Suprapubic skin (tissue), 4 donors: Measurements from ENCODE around the gene COL7A1.

Experiments
- POLR2A ChIP-seq, 2 donors: fragments of 450-650 bp; IDR thresholded peaks; one replicate each; pipeline ENCODE4 v1.6.1; 2017; ENCODE audit warnings: antibody characterized with exemption in 2 of 2, mild to moderate bottlenecking in 2 of 2, moderate library complexity in 2 of 2
- POLR2AphosphoS5 ChIP-seq, 3 donors: sonication (generic); formaldehyde crosslinking; IDR thresholded peaks; one replicate each; pipeline ENCODE4 v1.6.1; 2017; ENCODE audit warnings: antibody characterized with exemption in 3 of 3
- TF ChIP-seq, protein P1 (sequence below), 2 donors: fragments of 200-600 bp in 1 of 2; fragments of 450-650 bp in 1 of 2; sonication (generic) in 1 of 2; IDR thresholded peaks; one replicate each; pipeline ENCODE4 v1.5.1; 2016 to 2019; ENCODE audit warnings: antibody characterized with exemption in 2 of 2, mild to moderate bottlenecking in 1 of 2, moderate library complexity in 1 of 2

DNA sequence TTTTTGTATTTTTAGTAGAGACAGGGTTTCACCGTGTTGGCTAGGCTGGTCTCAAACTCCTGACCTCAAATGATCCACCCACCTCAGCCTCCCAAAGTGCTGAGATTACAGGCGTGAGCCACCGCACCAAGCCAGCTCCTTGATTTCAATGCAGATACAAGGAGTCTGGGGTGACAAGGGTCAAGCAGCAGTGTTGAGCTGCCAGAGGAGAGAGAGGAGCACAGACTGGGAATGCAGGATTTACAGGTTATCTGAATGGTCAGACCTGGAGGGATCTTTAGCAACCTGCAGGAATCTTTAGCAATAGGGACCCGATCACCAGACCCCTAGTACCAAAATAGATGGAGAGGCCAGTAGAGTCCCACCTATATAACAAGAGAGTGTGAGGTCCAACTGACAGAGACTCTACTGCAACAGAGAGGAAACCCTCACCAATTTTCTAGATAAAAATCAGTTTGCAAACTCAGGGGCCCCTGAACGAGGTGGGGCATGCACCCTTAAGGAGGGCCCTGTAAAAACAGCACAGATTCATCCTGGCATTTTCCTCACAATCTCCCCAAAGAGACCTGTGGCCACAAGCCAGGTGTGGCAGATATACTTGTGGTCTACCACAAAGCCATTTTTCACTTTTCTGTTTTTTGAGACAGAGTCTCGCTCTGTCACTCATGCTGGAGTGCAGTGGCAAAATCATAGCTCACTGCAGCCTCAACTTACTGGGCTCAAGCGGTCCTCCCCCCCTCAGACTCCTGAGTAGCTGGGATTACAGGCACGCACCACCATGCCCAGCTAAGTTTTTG lies 80.5 kb downstream of the COL7A1 start:
- TF ChIP-seq, protein P1, sequence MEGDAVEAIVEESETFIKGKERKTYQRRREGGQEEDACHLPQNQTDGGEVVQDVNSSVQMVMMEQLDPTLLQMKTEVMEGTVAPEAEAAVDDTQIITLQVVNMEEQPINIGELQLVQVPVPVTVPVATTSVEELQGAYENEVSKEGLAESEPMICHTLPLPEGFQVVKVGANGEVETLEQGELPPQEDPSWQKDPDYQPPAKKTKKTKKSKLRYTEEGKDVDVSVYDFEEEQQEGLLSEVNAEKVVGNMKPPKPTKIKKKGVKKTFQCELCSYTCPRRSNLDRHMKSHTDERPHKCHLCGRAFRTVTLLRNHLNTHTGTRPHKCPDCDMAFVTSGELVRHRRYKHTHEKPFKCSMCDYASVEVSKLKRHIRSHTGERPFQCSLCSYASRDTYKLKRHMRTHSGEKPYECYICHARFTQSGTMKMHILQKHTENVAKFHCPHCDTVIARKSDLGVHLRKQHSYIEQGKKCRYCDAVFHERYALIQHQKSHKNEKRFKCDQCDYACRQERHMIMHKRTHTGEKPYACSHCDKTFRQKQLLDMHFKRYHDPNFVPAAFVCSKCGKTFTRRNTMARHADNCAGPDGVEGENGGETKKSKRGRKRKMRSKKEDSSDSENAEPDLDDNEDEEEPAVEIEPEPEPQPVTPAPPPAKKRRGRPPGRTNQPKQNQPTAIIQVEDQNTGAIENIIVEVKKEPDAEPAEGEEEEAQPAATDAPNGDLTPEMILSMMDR (IDR thresholded peaks at IDR 0.05) = no peak
- no peak for TF ChIP-seq POLR2A (IDR thresholded peaks at IDR 0.05)
- TF ChIP-seq POLR2AphosphoS5 (IDR thresholded peaks at IDR 0.05) = no peak
